Measurements from ENCODE around the gene ROPN1.

Gene ROPN1

GRCh38 chr3:123952844-123953520 is 38.9 kb downstream of the ROPN1 start:
- no peak for TF ChIP-seq TAF1 (IDR thresholded peaks at IDR 0.05; ENCODE audit: borderline replicate concordance, low read depth, low read length)
- no peak for TF ChIP-seq POLR2A (IDR thresholded peaks at IDR 0.05; ENCODE audit: low read depth, low read length)
- TF ChIP-seq POLR2AphosphoS5 (IDR thresholded peaks at IDR 0.05; ENCODE audit: low read depth, low read length) = no peak
- no peak for DNase-seq (ENCODE audit: insufficient read length)
- peak; percentile 76 for FAIRE-seq

GRCh38 chr3:123951522-123952447 is 40.1 kb downstream of the ROPN1 start:
- DNase-seq (ENCODE audit: insufficient read length) = no peak
- no peak for FAIRE-seq
- no peak for TF ChIP-seq POLR2A (IDR thresholded peaks at IDR 0.05; ENCODE audit: low read depth, low read length)
- TF ChIP-seq POLR2AphosphoS5 (IDR thresholded peaks at IDR 0.05; ENCODE audit: low read depth, low read length) = no peak
- no peak for TF ChIP-seq TAF1 (IDR thresholded peaks at IDR 0.05; ENCODE audit: borderline replicate concordance, low read depth, low read length)

- no peak for DNase-seq (ENCODE audit: insufficient read length)
- TF ChIP-seq POLR2A (IDR thresholded peaks at IDR 0.05; ENCODE audit: low read depth, low read length) = no peak
- no peak for TF ChIP-seq TAF1 (IDR thresholded peaks at IDR 0.05; ENCODE audit: borderline replicate concordance, low read depth, low read length)
- TF ChIP-seq POLR2AphosphoS5 (IDR thresholded peaks at IDR 0.05; ENCODE audit: low read depth, low read length) = no peak
- FAIRE-seq = no peak
Measured at GRCh38 chr3:123949641-123950040, 42.3 kb downstream of the ROPN1 start.

- FAIRE-seq = no peak
- no peak for DNase-seq (ENCODE audit: insufficient read length)
- no peak for TF ChIP-seq POLR2AphosphoS5 (IDR thresholded peaks at IDR 0.05; ENCODE audit: low read depth, low read length)
- no peak for TF ChIP-seq TAF1 (IDR thresholded peaks at IDR 0.05; ENCODE audit: borderline replicate concordance, low read depth, low read length)
- TF ChIP-seq POLR2A (IDR thresholded peaks at IDR 0.05; ENCODE audit: low read depth, low read length) = no peak
Measured at GRCh38 chr3:123948449-123948848, 43.5 kb downstream of the ROPN1 start.

- FAIRE-seq = no peak
- DNase-seq (ENCODE audit: insufficient read length) = no peak
- TF ChIP-seq POLR2AphosphoS5 (IDR thresholded peaks at IDR 0.05; ENCODE audit: low read depth, low read length) = no peak
Measured at GRCh38 chr3:123947482-123947881, 44.4 kb downstream of the ROPN1 start.

- TF ChIP-seq POLR2A (IDR thresholded peaks at IDR 0.05; ENCODE audit: low read depth, low read length) = no peak
- TF ChIP-seq TAF1 (IDR thresholded peaks at IDR 0.05; ENCODE audit: borderline replicate concordance, low read depth, low read length) = no peak
- TF ChIP-seq POLR2AphosphoS5 (IDR thresholded peaks at IDR 0.05; ENCODE audit: low read depth, low read length) = no peak
- no peak for FAIRE-seq
Measured at GRCh38 chr3:123941542-123941941, 50.4 kb downstream of the ROPN1 start.

GRCh38 chr3:123941121-123941520 is 50.8 kb downstream of the ROPN1 start:
- DNase-seq (ENCODE audit: insufficient read length) (no peak), FAIRE-seq (no peak)
- TF ChIP-seq POLR2AphosphoS5 (IDR thresholded peaks at IDR 0.05; ENCODE audit: low read depth, low read length) (no peak), TAF1 (IDR thresholded peaks at IDR 0.05; ENCODE audit: borderline replicate concordance, low read depth, low read length) (no peak), POLR2A (IDR thresholded peaks at IDR 0.05; ENCODE audit: low read depth, low read length) (no peak)

More at GRCh38 chr3:123941542-123941941, 50.4 kb downstream of the ROPN1 start:
- DNase-seq (ENCODE audit: insufficient read length) = no peak

GRCh38 chr3:123939706-123940105 is 52.2 kb downstream of the ROPN1 start:
- FAIRE-seq (no peak), DNase-seq (ENCODE audit: insufficient read length) (no peak)
- TF ChIP-seq POLR2A (IDR thresholded peaks at IDR 0.05; ENCODE audit: low read depth, low read length) (no peak), TAF1 (IDR thresholded peaks at IDR 0.05; ENCODE audit: borderline replicate concordance, low read depth, low read length) (no peak), POLR2AphosphoS5 (IDR thresholded peaks at IDR 0.05; ENCODE audit: low read depth, low read length) (no peak)

GRCh38 chr3:123936400-123936799 is 55.5 kb downstream of the ROPN1 start:
- DNase-seq (ENCODE audit: insufficient read length) (no peak), FAIRE-seq (no peak)
- TF ChIP-seq POLR2A (IDR thresholded peaks at IDR 0.05; ENCODE audit: low read depth, low read length) = no peak
- no peak for TF ChIP-seq POLR2AphosphoS5 (IDR thresholded peaks at IDR 0.05; ENCODE audit: low read depth, low read length)
- TF ChIP-seq TAF1 (IDR thresholded peaks at IDR 0.05; ENCODE audit: borderline replicate concordance, low read depth, low read length) = no peak

- TF ChIP-seq TAF1 (IDR thresholded peaks at IDR 0.05; ENCODE audit: borderline replicate concordance, low read depth, low read length) = no peak
- no peak for TF ChIP-seq POLR2AphosphoS5 (IDR thresholded peaks at IDR 0.05; ENCODE audit: low read depth, low read length)
- TF ChIP-seq POLR2A (IDR thresholded peaks at IDR 0.05; ENCODE audit: low read depth, low read length) = no peak
- no peak for DNase-seq (ENCODE audit: insufficient read length)
- FAIRE-seq = no peak
Measured at GRCh38 chr3:123935830-123936229, 56.1 kb downstream of the ROPN1 start.

- no peak for FAIRE-seq
- no peak for DNase-seq (ENCODE audit: insufficient read length)
- TF ChIP-seq POLR2AphosphoS5 (IDR thresholded peaks at IDR 0.05; ENCODE audit: low read depth, low read length) (no peak), POLR2A (IDR thresholded peaks at IDR 0.05; ENCODE audit: low read depth, low read length) (no peak), TAF1 (IDR thresholded peaks at IDR 0.05; ENCODE audit: borderline replicate concordance, low read depth, low read length) (no peak)
Measured at GRCh38 chr3:123934250-123934649, 57.7 kb downstream of the ROPN1 start.

GRCh38 chr3:123930445-123930844 is 61.5 kb downstream of the ROPN1 start:
- TF ChIP-seq TAF1 (IDR thresholded peaks at IDR 0.05; ENCODE audit: borderline replicate concordance, low read depth, low read length) (no peak), POLR2AphosphoS5 (IDR thresholded peaks at IDR 0.05; ENCODE audit: low read depth, low read length) (no peak), POLR2A (IDR thresholded peaks at IDR 0.05; ENCODE audit: low read depth, low read length) (no peak)
- DNase-seq (ENCODE audit: insufficient read length) (no peak), FAIRE-seq (no peak)
